ENCODE data around the gene TOPAZ1. TPM values are rescaled to one million over a fixed set of nuclear protein-coding genes. Genes with fewer than 3 reads are reported as not detected.

TOPAZ1 gene
- total RNA-seq, 1 donor from 2014 or later: not detected

DNA sequence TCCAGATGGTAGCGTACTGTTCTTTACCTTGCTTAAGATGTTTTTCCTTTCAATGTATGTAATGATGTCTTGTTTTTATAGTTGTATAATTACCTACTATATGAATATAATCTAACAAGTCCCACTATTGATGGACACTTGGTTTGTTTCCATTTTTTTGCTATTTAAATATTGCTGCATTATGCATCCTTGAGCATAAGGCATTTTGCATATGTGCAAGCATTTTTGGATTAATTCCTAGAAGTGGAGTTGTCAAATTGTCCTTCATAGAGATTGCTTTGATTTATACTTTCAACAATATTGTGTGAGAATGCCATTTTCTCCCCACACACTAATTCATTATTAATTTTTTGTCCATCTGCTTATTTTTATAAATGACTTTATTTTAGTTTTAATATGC, 17.7 kb downstream of the TOPAZ1 start:
- no peaks in the 10 kb centered on the region for H3K4me1 Mint-ChIP-seq
- Histone ChIP-seq H2AFZ (replicated peaks) (no peak overlapping the region), H3F3A (ENCODE audit: low read depth) (no peaks in the 10 kb centered on the region), H3K9me3 (ENCODE audit: low read depth) (peaks cover 4% of the 10 kb centered on the region), H3K79me2 (ENCODE audit: low read depth) (no peaks in the 10 kb centered on the region), H4K20me1 (ENCODE audit: low read depth) (no peaks in the 10 kb centered on the region), H3K36me3 (peaks cover 3% of the 10 kb centered on the region), H3K4me2 (no peak overlapping the region), H3K4me1 (no peaks in the 10 kb centered on the region), H3K9ac (no peak overlapping the region), H3K27me3 (no peaks in the 10 kb centered on the region), H3K4me3 (no peak overlapping the region), H3K27ac (no peak overlapping the region)
- no peak overlapping the region for H3K4me3 Mint-ChIP-seq
- H3K36me3 Mint-ChIP-seq: no peaks in the 10 kb centered on the region
- TF ChIP-seq, protein P1, sequence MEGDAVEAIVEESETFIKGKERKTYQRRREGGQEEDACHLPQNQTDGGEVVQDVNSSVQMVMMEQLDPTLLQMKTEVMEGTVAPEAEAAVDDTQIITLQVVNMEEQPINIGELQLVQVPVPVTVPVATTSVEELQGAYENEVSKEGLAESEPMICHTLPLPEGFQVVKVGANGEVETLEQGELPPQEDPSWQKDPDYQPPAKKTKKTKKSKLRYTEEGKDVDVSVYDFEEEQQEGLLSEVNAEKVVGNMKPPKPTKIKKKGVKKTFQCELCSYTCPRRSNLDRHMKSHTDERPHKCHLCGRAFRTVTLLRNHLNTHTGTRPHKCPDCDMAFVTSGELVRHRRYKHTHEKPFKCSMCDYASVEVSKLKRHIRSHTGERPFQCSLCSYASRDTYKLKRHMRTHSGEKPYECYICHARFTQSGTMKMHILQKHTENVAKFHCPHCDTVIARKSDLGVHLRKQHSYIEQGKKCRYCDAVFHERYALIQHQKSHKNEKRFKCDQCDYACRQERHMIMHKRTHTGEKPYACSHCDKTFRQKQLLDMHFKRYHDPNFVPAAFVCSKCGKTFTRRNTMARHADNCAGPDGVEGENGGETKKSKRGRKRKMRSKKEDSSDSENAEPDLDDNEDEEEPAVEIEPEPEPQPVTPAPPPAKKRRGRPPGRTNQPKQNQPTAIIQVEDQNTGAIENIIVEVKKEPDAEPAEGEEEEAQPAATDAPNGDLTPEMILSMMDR (IDR thresholded peaks at IDR 0.05): no peak
- TF ChIP-seq EZH2 (IDR thresholded peaks at IDR 0.05) (no peak), EZH2phosphoT487 (IDR thresholded peaks at IDR 0.05) (no peak)
- H3K9me3 Mint-ChIP-seq: no peaks in the 10 kb centered on the region
- no peak overlapping the region for H3K27ac Mint-ChIP-seq
- H3K27me3 Mint-ChIP-seq (ENCODE audit: insufficient read depth, low read depth): no peaks in the 10 kb centered on the region
- no peak for DNase-seq (ENCODE audit: low spot score)

GRCh38 chr3:44264146-44264545, 22.5 kb downstream of the TOPAZ1 start:
- TF ChIP-seq EZH2 (IDR thresholded peaks at IDR 0.05) (no peak), EZH2phosphoT487 (IDR thresholded peaks at IDR 0.05) (no peak)
- TF ChIP-seq, protein P1 (IDR thresholded peaks at IDR 0.05): no peak
- Histone ChIP-seq H3K4me3 (no peak overlapping the region), H3K9ac (no peak overlapping the region), H3K27ac (no peak overlapping the region), H3K9me3 (ENCODE audit: low read depth) (peaks cover 4% of the 10 kb centered on the region), H3K4me2 (no peak overlapping the region), H3F3A (ENCODE audit: low read depth) (no peaks in the 10 kb centered on the region), H3K27me3 (no peaks in the 10 kb centered on the region), H3K4me1 (no peaks in the 10 kb centered on the region), H3K79me2 (ENCODE audit: low read depth) (no peaks in the 10 kb centered on the region), H2AFZ (replicated peaks) (no peak overlapping the region), H4K20me1 (ENCODE audit: low read depth) (no peaks in the 10 kb centered on the region), H3K36me3 (peaks cover 3% of the 10 kb centered on the region)
- Mint-ChIP-seq H3K4me3 (no peak overlapping the region), H3K27me3 (ENCODE audit: insufficient read depth, low read depth) (no peaks in the 10 kb centered on the region), H3K27ac (no peak overlapping the region), H3K4me1 (no peaks in the 10 kb centered on the region), H3K9me3 (no peaks in the 10 kb centered on the region), H3K36me3 (no peaks in the 10 kb centered on the region)
- no peak for DNase-seq (ENCODE audit: low spot score)

DNA sequence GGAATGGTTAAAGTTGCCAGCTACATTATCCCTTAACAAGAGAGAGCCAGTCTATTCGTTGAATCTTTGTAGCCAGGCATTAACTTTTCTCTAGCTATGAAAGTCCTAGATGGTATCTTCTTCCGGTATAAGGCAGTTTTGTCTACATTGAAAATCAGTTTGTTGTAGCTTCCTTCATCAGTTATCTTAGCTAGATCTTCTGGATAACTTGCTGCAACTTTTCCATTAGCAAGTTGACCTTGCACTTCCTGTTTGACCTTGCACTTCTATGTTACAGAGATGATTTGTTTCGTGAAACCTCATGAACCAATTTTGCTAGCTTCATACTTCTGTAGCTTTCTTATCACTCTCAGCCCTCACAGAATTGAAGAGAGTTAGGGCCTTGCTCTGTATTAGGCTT, 24.1 kb downstream of the TOPAZ1 start:
- no peak overlapping the region for H3K9ac ChIP-seq
- Mint-ChIP-seq H3K4me3 (no peak overlapping the region), H3K4me1 (no peaks in the 10 kb centered on the region), H3K27me3 (ENCODE audit: insufficient read depth, low read depth) (no peaks in the 10 kb centered on the region), H3K36me3 (no peaks in the 10 kb centered on the region), H3K27ac (no peak overlapping the region), H3K9me3 (no peaks in the 10 kb centered on the region)
- H3K79me2 ChIP-seq (ENCODE audit: low read depth): no peaks in the 10 kb centered on the region
- H3K27me3 ChIP-seq: no peaks in the 10 kb centered on the region
- no peak overlapping the region for H3K27ac ChIP-seq
- H3K4me2 ChIP-seq: no peak overlapping the region
- H3K4me1 ChIP-seq: no peaks in the 10 kb centered on the region
- no peaks in the 10 kb centered on the region for H4K20me1 ChIP-seq (ENCODE audit: low read depth)
- no peak for DNase-seq (ENCODE audit: low spot score)
- peaks cover 3% of the 10 kb centered on the region for H3K36me3 ChIP-seq
- H3F3A ChIP-seq (ENCODE audit: low read depth): no peaks in the 10 kb centered on the region
- TF ChIP-seq EZH2 (IDR thresholded peaks at IDR 0.05): no peak
- TF ChIP-seq EZH2phosphoT487 (IDR thresholded peaks at IDR 0.05): no peak
- TF ChIP-seq, protein P1 (IDR thresholded peaks at IDR 0.05): no peak
- no peak overlapping the region for H3K4me3 ChIP-seq
- H3K9me3 ChIP-seq (ENCODE audit: low read depth): peaks cover 4% of the 10 kb centered on the region
- H2AFZ ChIP-seq (replicated peaks): no peak overlapping the region

Data from neural progenitor cell (in vitro differentiated cells).